HL-60 (cell line): Measurements from ENCODE around the gene TFF3.

Source experiments
- DNase-seq, 2 experiments: peaks; one replicate each; pipeline ENCODE4 v3.0.0-alpha.2; 2010 to 2020; ENCODE audit warnings: low read depth in 1 of 2, low spot score in 1 of 2
- H3K27ac ChIP-seq: fragments of 250-450 bp; sonication (Bioruptor Pico); replicated peaks from 2 replicates; pipeline ENCODE4 v1.5.1; 2020; ENCODE audit warnings: mild to moderate bottlenecking, moderate library complexity
- H3K27me3 ChIP-seq: fragments of 250-450 bp; sonication (Bioruptor Pico); 2 replicates; pipeline ENCODE4 v1.5.1; 2021; ENCODE audit warnings: mild to moderate bottlenecking, moderate library complexity; ENCODE audit not compliant: insufficient read depth, poor library complexity, severe bottlenecking
- H3K4me3 ChIP-seq: replicated peaks from 2 replicates; pipeline ENCODE4 v1.5.1; 2011; ENCODE audit warnings: mild to moderate bottlenecking, control low read depth, low read length; ENCODE audit not compliant: insufficient read depth
- GABPA ChIP-seq: IDR thresholded peaks from 2 replicates; pipeline ENCODE4 v1.6.1; 2012; ENCODE audit warnings: low read depth
- POLR2AphosphoS5 ChIP-seq: IDR thresholded peaks from 2 replicates; pipeline ENCODE4 v1.6.1; 2012; ENCODE audit warnings: low read depth
- SPI1 ChIP-seq: IDR thresholded peaks from 2 replicates; pipeline ENCODE4 v1.6.1; 2012; ENCODE audit warnings: low read depth, mild to moderate bottlenecking, borderline replicate concordance
- TF ChIP-seq, protein P1 (sequence below): IDR thresholded peaks from one replicate; pipeline ENCODE4 v1.5.1; 2011; ENCODE audit warnings: low read length, control low read depth, inconsistent platforms; ENCODE audit not compliant: insufficient read depth
- TF ChIP-seq, protein P2 (sequence below): IDR thresholded peaks from 2 replicates; pipeline ENCODE4 v1.6.1; 2012; ENCODE audit warnings: low read depth; ENCODE audit not compliant: insufficient replicate concordance

The TFF3 gene

DNA sequence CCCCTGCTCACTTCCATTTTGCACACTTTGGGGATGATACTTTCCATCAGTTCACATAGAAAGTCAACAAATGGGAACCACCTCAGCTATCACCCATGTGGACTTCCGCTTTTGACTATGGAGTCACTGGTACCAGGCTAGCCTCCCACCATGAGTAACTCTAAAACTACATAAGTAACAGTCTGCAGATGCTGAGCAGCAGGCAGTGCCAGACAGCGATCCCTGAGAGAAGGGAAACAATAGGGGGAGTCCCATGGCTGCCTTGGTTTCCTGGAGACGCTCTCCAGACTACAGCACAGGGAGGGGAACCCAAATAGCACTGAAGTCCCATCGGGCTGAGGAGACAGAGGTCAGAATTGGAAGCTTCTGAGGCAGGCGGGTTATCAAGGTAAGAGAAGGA, 38.4 kb upstream of the TFF3 start:
- DNase-seq: no peak
- no peak overlapping the region for H3K4me3 ChIP-seq

DNA sequence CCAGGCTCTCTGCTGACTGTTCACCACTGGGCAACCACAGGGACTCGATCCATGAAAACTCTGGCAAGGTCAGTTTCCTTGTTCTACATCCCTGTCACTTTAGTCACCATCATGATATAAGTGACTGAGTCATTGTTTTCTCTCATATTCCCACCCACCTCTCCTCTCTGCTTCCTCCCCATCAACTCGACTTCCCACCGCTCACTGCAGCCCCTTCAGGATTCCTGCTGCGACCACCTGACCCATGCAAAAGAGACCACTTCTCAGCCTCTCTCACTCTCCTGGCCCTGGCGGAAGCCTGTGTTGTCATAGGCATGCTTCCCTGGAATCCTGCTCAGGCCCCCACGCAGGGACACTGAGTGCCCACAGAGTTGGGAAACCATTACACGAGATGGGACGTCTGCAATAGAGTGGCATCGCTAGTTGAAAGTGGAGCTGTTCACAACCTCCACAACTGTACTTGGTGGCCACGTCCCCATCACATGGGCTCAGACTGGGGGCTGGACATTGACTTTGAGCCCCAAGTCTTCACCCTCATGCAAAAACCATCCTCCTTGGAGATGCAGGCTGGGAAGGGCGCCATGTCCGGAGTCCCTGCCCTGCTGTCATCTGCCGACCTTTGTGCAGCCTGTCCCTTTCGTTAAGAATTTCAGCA, 37.4 kb upstream of the TFF3 start:
- no peak for DNase-seq
- Histone ChIP-seq H3K27me3 (no peaks in the 10 kb centered on the region), H3K27ac (no peak overlapping the region), H3K4me3 (no peak overlapping the region)
- TF ChIP-seq, protein P1, sequence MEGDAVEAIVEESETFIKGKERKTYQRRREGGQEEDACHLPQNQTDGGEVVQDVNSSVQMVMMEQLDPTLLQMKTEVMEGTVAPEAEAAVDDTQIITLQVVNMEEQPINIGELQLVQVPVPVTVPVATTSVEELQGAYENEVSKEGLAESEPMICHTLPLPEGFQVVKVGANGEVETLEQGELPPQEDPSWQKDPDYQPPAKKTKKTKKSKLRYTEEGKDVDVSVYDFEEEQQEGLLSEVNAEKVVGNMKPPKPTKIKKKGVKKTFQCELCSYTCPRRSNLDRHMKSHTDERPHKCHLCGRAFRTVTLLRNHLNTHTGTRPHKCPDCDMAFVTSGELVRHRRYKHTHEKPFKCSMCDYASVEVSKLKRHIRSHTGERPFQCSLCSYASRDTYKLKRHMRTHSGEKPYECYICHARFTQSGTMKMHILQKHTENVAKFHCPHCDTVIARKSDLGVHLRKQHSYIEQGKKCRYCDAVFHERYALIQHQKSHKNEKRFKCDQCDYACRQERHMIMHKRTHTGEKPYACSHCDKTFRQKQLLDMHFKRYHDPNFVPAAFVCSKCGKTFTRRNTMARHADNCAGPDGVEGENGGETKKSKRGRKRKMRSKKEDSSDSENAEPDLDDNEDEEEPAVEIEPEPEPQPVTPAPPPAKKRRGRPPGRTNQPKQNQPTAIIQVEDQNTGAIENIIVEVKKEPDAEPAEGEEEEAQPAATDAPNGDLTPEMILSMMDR: no peak
- TF ChIP-seq SPI1: no peak
- TF ChIP-seq, protein P2, sequence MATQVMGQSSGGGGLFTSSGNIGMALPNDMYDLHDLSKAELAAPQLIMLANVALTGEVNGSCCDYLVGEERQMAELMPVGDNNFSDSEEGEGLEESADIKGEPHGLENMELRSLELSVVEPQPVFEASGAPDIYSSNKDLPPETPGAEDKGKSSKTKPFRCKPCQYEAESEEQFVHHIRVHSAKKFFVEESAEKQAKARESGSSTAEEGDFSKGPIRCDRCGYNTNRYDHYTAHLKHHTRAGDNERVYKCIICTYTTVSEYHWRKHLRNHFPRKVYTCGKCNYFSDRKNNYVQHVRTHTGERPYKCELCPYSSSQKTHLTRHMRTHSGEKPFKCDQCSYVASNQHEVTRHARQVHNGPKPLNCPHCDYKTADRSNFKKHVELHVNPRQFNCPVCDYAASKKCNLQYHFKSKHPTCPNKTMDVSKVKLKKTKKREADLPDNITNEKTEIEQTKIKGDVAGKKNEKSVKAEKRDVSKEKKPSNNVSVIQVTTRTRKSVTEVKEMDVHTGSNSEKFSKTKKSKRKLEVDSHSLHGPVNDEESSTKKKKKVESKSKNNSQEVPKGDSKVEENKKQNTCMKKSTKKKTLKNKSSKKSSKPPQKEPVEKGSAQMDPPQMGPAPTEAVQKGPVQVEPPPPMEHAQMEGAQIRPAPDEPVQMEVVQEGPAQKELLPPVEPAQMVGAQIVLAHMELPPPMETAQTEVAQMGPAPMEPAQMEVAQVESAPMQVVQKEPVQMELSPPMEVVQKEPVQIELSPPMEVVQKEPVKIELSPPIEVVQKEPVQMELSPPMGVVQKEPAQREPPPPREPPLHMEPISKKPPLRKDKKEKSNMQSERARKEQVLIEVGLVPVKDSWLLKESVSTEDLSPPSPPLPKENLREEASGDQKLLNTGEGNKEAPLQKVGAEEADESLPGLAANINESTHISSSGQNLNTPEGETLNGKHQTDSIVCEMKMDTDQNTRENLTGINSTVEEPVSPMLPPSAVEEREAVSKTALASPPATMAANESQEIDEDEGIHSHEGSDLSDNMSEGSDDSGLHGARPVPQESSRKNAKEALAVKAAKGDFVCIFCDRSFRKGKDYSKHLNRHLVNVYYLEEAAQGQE: no peak
- no peak for TF ChIP-seq GABPA
- TF ChIP-seq POLR2AphosphoS5: no peak

More for the DNA sequence above, 38.4 kb upstream of the TFF3 start:
- Histone ChIP-seq H3K27ac (no peak overlapping the region), H3K27me3 (no peaks in the 10 kb centered on the region)
- TF ChIP-seq, protein P1: no peak
- TF ChIP-seq GABPA (no peak), POLR2AphosphoS5 (no peak), SPI1 (no peak)
- TF ChIP-seq, protein P2: no peak

DNA sequence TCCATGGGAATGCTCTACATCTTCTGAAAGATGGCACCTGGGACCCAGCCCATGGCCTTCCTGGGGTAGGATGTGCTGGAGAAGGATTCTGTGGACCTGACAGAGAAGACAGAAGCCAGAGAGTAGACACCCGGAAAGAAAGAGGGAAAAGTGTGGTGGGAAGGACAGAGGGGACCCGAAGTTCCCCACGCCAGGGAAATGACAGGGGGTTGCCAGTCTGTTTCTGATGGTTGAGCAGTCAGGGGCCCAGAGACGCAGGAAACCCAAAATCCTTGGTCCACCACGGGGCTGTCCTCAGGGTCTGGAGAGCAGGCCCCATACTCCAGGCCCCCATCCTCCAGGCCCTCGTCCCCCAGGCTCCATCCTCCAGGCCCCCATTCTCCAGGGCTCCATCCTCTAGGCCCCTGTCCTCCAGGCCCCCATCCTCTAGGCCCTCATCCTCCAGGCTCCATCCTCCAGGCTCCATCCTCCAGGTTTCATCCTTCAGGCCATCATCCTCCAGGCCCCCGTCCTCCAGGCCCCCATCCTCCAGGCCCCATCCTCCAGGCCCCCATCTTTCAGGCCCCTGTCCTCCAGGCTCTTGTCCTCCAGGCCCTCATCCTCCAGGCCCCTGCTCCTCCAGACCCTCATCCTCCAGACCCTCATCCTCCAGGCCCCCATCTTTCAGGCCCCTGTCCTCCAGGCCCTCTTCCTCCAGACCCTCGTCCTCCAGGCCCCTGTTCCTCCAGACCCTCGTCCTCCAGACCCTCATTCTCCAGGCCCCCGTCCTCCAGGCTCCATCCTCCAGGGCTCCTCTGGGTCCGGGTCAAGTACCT, 36.6 kb upstream of the TFF3 start:
- Histone ChIP-seq H3K27me3 (no peaks in the 10 kb centered on the region), H3K4me3 (no peak overlapping the region), H3K27ac (no peak overlapping the region)
- TF ChIP-seq, protein P2: no peak
- TF ChIP-seq SPI1: no peak
- TF ChIP-seq, protein P1: no peak
- TF ChIP-seq POLR2AphosphoS5: no peak
- DNase-seq: no peak
